ENCODE measurements around the gene FBXO8.

Gene FBXO8

DNA sequence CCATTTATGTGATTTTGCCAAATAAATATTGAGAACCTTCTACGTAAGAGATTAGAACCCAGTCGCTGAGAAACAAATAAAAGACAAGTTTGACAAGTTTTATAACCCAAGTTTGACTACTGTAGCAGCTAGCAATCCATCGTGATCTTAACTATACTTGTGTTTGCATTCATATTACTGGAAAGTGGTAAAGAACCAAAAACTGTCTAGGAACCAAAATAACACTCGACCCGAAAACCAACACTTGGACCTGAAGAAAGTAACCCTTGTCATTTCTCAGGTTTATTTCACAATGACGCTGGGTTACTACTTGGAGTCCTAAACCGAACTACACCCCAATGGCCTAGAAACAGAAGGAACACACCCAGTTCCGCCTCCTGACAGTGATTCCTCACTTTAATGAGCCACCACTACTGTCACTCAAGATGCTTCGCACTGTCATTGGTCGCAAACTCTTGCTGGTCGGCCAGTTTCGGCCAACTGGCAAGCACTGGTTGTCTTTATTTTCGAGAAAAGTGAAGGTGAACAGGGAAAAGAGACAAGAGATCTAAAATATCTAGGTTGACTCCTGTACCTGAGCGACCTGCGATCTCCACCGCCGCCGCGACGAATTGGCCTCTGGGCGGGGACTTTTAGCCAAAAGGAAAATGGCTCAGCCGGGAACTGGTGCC lies 496 bp downstream of the FBXO8 start (continued):
- TF ChIP-seq, protein P1, sequence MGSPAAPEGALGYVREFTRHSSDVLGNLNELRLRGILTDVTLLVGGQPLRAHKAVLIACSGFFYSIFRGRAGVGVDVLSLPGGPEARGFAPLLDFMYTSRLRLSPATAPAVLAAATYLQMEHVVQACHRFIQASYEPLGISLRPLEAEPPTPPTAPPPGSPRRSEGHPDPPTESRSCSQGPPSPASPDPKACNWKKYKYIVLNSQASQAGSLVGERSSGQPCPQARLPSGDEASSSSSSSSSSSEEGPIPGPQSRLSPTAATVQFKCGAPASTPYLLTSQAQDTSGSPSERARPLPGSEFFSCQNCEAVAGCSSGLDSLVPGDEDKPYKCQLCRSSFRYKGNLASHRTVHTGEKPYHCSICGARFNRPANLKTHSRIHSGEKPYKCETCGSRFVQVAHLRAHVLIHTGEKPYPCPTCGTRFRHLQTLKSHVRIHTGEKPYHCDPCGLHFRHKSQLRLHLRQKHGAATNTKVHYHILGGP (tag by site-specific recombination; IDR thresholded peaks at IDR 0.05): 0 out of 2 replicates have a peak, but pooled peaks have one; percentile 14
- TF ChIP-seq ZNF785 (tag by site-specific recombination; IDR thresholded peaks at IDR 0.05) (no peak), SALL2 (tag by site-specific recombination; IDR thresholded peaks at IDR 0.05; ENCODE audit: borderline replicate concordance) (no peak), ZNF571 (tag by site-specific recombination; IDR thresholded peaks at IDR 0.05) (no peak), ZNF560 (tag by site-specific recombination; IDR thresholded peaks at IDR 0.05; ENCODE audit: borderline replicate concordance) (no peak), ZNF544 (tag by site-specific recombination; IDR thresholded peaks at IDR 0.05) (no peak)
- TF ChIP-seq, protein P2, sequence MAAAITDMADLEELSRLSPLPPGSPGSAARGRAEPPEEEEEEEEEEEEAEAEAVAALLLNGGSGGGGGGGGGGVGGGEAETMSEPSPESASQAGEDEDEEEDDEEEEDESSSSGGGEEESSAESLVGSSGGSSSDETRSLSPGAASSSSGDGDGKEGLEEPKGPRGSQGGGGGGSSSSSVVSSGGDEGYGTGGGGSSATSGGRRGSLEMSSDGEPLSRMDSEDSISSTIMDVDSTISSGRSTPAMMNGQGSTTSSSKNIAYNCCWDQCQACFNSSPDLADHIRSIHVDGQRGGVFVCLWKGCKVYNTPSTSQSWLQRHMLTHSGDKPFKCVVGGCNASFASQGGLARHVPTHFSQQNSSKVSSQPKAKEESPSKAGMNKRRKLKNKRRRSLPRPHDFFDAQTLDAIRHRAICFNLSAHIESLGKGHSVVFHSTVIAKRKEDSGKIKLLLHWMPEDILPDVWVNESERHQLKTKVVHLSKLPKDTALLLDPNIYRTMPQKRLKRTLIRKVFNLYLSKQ (tag by site-specific recombination; IDR thresholded peaks at IDR 0.05; ENCODE audit: borderline replicate concordance): no peak
- TF ChIP-seq, protein P3, sequence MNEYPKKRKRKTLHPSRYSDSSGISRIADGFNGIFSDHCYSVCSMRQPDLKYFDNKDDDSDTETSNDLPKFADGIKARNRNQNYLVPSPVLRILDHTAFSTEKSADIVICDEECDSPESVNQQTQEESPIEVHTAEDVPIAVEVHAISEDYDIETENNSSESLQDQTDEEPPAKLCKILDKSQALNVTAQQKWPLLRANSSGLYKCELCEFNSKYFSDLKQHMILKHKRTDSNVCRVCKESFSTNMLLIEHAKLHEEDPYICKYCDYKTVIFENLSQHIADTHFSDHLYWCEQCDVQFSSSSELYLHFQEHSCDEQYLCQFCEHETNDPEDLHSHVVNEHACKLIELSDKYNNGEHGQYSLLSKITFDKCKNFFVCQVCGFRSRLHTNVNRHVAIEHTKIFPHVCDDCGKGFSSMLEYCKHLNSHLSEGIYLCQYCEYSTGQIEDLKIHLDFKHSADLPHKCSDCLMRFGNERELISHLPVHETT (tag by site-specific recombination; IDR thresholded peaks at IDR 0.05): no peak

DNA sequence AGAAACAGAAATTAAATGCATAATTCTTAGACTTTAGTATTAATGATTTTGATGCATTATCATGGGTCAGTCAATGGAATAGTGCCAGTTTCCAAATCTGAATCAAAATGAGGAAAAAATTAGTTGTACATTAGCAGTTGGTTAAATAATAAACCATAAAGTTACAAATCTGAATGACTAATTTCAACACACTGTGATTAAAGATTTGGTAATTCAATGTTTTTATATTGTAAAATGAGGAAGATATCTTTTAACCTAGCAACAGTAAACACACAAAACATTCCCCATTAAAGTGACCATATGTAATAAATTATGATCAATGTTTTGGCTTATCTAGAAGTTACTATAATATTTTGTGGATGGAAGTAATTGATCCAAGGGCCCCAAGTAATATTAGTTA lies 1.6 kb downstream of the FBXO8 start:
- TF ChIP-seq ZNF350 (tag by site-specific recombination; IDR thresholded peaks at IDR 0.05) (no peak), ZNF423 (tag by site-specific recombination; IDR thresholded peaks at IDR 0.05) (no peak), ZNF558 (tag by site-specific recombination; IDR thresholded peaks at IDR 0.05) (no peak), MYNN (tag by site-specific recombination; IDR thresholded peaks at IDR 0.05; ENCODE audit: borderline replicate concordance) (no peak), ZBTB1 (tag by site-specific recombination; IDR thresholded peaks at IDR 0.05) (no peak), SP2 (tag by site-specific recombination; IDR thresholded peaks at IDR 0.05) (no peak), YY2 (tag by site-specific recombination; IDR thresholded peaks at IDR 0.05) (no peak), ZNF48 (tag by site-specific recombination; IDR thresholded peaks at IDR 0.05) (no peak), ZNF324 (tag by site-specific recombination; IDR thresholded peaks at IDR 0.05) (no peak), OSR2 (tag by site-specific recombination; IDR thresholded peaks at IDR 0.05) (no peak), ZNF426 (tag by site-specific recombination; IDR thresholded peaks at IDR 0.05) (no peak), FEZF1 (tag by site-specific recombination; IDR thresholded peaks at IDR 0.05) (no peak), RBAK (tag by site-specific recombination; IDR thresholded peaks at IDR 0.05) (no peak), ZNF530 (tag by site-specific recombination; IDR thresholded peaks at IDR 0.05; ENCODE audit: low read depth) (no peak), ZNF121 (tag by site-specific recombination; IDR thresholded peaks at IDR 0.05) (no peak), ZFP3 (tag by site-specific recombination; IDR thresholded peaks at IDR 0.05; ENCODE audit: low read depth) (no peak)
- TF ChIP-seq, protein P3 (tag by site-specific recombination; IDR thresholded peaks at IDR 0.05): no peak
- TF ChIP-seq, protein P4, sequence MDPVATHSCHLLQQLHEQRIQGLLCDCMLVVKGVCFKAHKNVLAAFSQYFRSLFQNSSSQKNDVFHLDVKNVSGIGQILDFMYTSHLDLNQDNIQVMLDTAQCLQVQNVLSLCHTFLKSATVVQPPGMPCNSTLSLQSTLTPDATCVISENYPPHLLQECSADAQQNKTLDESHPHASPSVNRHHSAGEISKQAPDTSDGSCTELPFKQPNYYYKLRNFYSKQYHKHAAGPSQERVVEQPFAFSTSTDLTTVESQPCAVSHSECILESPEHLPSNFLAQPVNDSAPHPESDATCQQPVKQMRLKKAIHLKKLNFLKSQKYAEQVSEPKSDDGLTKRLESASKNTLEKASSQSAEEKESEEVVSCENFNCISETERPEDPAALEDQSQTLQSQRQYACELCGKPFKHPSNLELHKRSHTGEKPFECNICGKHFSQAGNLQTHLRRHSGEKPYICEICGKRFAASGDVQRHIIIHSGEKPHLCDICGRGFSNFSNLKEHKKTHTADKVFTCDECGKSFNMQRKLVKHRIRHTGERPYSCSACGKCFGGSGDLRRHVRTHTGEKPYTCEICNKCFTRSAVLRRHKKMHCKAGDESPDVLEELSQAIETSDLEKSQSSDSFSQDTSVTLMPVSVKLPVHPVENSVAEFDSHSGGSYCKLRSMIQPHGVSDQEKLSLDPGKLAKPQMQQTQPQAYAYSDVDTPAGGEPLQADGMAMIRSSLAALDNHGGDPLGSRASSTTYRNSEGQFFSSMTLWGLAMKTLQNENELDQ (tag by site-specific recombination; IDR thresholded peaks at IDR 0.05; ENCODE audit: low read depth): no peak
- Histone ChIP-seq H3K9me3 (ENCODE audit: control insufficient read depth, insufficient read depth, low read depth, low read length) (no peaks in the 10 kb centered on the region), H3K4me1 (ENCODE audit: control insufficient read depth, insufficient read depth, low read length) (no peaks in the 10 kb centered on the region; the same call in 1 of the 2 replicates), H3K4me3 (ENCODE audit: low read depth, low read length) (peak overlapping the region; percentile 15), H3K36me3 (ENCODE audit: control insufficient read depth in 2 of 2, insufficient read depth in 1 of 2, low read length in 2 of 2) (peaks cover 0 to 4% of the 10 kb centered on the region in 2 experiments; a peak in 1 of 3 replicates), H3K27ac (ENCODE audit: extremely low read depth, low read depth, low read length) (no peak overlapping the region)
- ChIA-PET CTCF (interaction anchor here (0.6 kb wide), 1 partner anchor 795 kb away, joined by 4 read pairs; no protein-coding TSS in a partner anchor), POLR2A (no interaction called here)

Measured in HEK293 (cell line).